Fibroblast of the aortic adventitia (primary cell): ENCODE data around the gene SNCB. TPM values are rescaled to one million over a fixed set of nuclear protein-coding genes. Genes with fewer than 3 reads are reported as not detected.

Source experiments
- DNase-seq: peaks from one replicate; pipeline ENCODE4 v3.0.0-alpha.2; 2010; ENCODE audit warnings: low read depth
- H3K4me3 ChIP-seq: 2 replicates; pipeline ENCODE4 v1.5.1; 2011; ENCODE audit warnings: low read depth, mild to moderate bottlenecking, control low read depth, low read length, moderate library complexity
- total RNA-seq: library from RNA; depleted of rRNA; stranded (reverse); fragments of >200 nt; gene quantifications from 2 replicates; pipeline ENCODE4 v1.2.3, GENCODE V29; 2012; ENCODE audit warnings: low replicate concordance
- TF ChIP-seq, protein P1 (sequence below): IDR thresholded peaks from 2 replicates; pipeline ENCODE4 v1.5.1; 2011; ENCODE audit warnings: mild to moderate bottlenecking, low read length, control low read depth, inconsistent platforms; ENCODE audit not compliant: insufficient read depth

SNCB gene
- total RNA-seq, 1 donor: not detected

DNA sequence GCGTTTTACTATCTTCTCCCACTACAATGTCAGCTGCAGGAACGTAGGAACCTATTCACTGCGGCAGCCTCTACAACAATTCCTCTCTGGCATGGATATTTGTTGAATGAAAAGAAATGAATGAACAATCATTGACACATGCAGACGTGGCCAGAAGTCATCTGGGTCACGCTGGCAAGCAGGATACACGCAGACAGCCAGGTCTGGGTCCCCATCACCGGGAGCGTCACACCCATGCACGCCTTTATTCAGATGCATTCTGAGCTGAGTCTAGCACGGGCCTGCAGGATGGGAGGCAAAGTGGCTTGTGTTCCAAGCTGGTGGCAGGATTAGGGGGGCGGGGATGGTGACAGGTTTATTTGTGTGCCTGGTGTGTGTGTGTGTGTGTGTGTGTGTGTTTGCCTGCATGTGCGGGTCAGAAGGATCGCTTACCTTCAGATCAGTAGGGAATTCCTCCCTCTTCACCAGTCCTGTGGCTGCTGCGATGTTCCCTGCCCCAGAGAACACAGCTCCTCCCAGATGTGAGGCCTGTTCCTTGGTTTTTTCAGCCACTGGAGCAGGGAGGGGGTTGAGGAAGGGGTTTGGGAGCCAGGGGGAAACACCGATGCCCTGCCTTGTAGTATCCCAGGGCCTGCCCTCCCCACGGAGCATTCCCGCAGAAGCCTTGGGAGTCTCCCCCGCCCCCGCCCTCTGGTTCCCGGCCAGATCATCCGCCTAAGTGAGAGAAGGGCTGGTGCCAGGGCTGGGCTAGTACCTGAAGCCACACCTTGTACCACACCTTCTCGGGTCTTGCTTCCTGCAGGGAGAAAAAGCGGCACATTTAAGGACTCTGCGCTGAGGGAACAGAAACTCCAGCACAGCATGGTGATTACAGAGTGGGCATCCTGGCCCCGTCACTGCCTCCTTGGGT is 4.1 kb downstream of the SNCB start:
- no peak for DNase-seq
- no peak overlapping the region for H3K4me3 ChIP-seq
- TF ChIP-seq, protein P1, sequence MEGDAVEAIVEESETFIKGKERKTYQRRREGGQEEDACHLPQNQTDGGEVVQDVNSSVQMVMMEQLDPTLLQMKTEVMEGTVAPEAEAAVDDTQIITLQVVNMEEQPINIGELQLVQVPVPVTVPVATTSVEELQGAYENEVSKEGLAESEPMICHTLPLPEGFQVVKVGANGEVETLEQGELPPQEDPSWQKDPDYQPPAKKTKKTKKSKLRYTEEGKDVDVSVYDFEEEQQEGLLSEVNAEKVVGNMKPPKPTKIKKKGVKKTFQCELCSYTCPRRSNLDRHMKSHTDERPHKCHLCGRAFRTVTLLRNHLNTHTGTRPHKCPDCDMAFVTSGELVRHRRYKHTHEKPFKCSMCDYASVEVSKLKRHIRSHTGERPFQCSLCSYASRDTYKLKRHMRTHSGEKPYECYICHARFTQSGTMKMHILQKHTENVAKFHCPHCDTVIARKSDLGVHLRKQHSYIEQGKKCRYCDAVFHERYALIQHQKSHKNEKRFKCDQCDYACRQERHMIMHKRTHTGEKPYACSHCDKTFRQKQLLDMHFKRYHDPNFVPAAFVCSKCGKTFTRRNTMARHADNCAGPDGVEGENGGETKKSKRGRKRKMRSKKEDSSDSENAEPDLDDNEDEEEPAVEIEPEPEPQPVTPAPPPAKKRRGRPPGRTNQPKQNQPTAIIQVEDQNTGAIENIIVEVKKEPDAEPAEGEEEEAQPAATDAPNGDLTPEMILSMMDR: no peak

DNA sequence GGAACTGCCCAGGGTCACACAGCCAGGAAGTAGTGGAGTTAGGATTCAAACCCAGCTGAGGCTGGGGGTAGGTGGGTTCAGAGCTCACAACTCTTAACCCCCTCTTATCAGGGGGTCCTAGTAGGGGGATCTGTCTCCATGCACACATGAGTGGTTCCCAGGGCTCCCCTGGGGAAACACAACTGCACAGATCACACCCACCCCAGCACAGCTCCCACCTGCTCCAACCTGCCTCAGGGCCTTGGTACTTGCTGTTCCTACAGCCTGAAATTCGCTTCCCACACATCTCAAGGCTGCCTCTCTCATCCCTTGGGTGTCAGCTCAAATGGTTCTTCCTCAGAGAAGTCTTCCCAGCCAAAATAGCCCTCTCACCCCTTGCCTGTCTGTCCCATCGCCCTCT is 4.8 kb downstream of the SNCB start:
- no peak for DNase-seq
- TF ChIP-seq, protein P1: no peak
- H3K4me3 ChIP-seq: no peak overlapping the region

DNA sequence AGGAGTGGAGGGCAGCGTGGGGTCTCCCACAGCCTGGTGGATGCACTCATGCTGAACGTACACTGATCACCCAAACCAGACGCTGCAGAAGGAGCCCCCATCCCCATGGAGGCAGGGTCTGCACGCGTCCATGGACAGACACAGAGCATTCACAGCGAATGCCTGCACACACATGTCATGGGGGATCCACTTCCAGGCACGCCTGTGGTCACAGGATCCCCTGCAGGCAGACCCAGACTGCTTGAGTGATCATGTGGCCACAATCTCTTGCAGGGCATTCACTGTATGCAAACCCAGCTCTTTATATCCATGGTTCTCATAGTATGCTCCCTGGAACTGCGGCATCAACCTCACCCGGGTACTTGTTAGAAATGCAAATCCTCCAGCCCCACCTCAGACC is 5.4 kb downstream of the SNCB start:
- no peak for DNase-seq
- TF ChIP-seq, protein P1: no peak
- no peak overlapping the region for H3K4me3 ChIP-seq

- DNase-seq: no peak
- H3K4me3 ChIP-seq: no peak overlapping the region
- TF ChIP-seq, protein P1: no peak
Observed at GRCh38 chr5:176624142-176624541, 6.2 kb downstream of the SNCB start.

DNA sequence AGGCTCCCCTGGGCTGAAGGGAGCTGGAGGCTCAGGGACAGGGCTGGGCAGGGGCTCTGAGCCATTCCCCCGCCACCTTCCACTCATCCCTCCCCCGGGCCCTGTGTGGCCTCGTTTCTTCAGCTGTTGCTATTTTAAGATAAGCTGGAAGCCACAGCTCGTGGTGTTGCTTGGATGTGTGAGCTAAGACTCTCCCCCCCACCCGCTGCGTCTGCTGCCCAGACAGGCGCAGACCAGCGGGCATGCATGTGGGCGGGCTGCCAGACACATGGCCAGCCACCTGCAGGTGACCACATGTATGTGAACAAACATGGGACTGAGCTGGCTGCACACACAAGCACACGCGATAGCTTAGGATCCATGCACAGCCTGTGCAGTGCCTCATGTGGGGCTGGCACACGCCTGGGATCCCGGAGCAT is 8.7 kb downstream of the SNCB start:
- TF ChIP-seq, protein P1: no peak
- DNase-seq: peak; percentile 28
- no peak overlapping the region for H3K4me3 ChIP-seq

DNA sequence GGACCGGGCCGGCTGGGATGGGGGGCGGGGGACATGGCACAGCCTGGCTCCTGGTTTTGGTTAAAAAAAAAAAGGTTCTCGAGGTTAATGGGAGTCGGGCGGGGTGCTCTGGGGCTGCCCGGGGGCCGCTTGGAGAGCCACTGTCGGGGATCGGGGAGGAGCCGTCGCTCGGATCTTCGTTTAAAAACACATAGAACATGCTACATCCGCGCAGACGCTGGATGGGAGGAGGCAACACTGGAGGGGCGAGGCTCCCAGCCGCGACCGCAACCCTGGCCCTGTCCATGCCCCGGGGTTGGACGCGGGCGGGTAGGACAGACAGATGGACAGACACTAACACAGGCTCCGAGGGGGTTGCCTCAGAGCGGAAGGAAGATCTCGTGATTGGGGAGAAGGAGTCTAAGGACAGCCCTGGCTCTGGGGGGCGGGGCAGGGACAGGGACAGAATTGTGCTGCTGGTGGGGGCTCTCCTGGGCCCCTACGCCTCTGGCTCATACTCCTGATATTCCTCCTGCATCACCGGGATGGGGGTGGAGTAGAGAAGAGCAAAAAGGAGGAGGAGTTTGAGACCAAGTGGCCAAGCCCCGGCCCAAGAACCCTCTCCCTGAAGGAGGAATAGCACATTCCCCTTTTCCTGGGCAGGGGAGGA is 9.9 kb downstream of the SNCB start:
- no peak overlapping the region for H3K4me3 ChIP-seq
- no peak for DNase-seq
- TF ChIP-seq, protein P1: no peak
